HG03521 (cell line): Measurements from ENCODE around the gene RAP1GAP2.
"Not testable (repeated sequence)": the region's sequence is repeated elsewhere in the genome, so short reads cannot be mapped to it uniquely, and the experiment has no call there.

Experiments used
- ATAC-seq: cut with Tn5 transposase; IDR thresholded peaks from one replicate; pipeline ENCODE4 v1.9.1; 2021; ENCODE audit warnings: mild to moderate bottlenecking, moderate library complexity; ENCODE audit not compliant: unreplicated experiment

The RAP1GAP2 gene

DNA sequence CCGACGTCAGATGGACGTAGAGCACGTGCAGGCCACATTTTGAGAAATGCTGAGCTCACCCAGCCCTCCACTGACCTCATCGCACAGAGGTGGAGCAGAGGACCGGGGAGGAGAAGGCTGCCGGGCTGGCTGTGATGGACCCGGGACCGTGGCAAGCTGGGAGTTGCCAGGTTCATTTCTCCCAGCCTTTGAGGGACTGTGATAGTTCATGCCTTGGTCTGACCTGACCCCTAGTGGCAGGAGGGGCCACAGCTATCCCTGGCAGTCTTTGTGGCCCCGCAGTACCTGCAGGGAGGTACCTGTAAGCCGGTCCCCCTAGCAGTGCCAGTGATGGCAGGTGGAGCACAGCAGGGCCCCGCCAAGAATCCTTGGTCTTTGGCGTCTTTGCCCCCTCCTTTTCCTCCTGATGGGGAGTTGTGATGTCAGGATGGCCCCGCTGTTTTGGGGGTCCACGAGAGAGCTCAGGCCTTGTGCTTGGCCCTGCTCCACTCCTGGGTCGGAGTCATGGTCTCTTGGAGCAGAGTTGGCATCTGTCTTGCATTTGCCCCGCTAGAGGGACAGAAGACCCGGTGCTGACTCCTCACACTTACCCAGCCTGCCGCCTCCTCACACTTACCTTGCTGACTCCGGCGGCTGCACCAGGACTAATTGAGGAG, 216.8 kb downstream of the RAP1GAP2 start:
- no peak for ATAC-seq

DNA sequence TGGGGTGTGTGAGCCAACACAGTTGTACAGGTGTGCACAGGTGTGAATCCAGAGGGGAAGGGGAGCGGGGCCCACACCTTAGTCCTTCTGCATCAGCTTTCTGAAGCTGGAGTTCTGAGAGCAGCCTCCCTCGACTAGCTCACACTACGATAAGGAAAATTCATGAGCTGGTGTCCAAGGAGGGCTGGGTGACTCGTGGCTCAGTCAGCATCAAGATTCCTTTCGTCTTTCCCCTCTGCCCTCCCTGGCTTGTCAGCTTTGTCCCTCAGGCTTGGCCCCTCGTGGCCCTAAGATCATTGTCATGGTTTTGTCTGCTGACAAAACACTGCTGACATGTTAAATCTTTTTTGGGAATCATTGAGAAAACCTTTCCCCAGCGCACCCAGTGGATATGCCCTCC, 219.7 kb downstream of the RAP1GAP2 start:
- no peak for ATAC-seq

DNA sequence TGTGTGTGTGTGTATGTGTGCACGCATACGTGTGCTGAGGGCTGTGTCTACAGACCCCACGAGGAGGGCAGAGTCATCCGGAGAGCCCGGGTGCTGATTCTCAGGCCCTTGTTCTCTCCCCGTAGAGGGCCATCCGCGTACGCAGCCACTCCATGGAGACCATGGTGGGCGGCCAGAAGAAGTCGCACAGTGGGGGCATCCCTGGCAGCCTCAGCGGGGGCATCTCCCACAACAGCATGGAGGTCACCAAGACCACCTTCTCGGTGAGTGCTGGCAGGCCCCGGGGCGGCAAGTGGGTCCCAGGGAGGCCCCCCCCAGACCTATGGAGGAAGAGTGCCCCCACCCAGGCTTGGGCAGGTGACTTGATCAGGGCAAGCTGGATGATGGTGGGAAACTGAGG, 221.7 kb downstream of the RAP1GAP2 start:
- no peak for ATAC-seq

DNA sequence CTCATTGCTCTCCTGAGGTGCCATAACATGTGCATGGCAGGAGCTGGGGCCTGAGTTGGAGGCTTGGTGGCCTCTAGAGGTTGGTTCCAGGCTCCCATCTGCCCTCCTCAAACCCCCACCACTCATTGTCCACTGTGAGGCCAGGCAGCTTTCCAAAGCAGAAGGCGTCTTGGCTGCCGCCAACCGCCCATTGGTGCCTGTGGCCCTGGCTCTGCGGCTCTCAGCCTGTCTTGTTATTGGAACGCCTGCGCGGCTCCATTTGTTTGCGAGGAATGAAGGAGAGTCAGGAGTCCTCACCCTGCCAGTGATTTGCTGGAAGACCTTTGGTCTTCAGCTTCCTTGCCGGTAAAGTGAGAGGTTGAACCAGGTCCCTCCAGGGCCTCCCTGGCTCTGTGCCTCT, 223.5 kb downstream of the RAP1GAP2 start:
- no peak for ATAC-seq

DNA sequence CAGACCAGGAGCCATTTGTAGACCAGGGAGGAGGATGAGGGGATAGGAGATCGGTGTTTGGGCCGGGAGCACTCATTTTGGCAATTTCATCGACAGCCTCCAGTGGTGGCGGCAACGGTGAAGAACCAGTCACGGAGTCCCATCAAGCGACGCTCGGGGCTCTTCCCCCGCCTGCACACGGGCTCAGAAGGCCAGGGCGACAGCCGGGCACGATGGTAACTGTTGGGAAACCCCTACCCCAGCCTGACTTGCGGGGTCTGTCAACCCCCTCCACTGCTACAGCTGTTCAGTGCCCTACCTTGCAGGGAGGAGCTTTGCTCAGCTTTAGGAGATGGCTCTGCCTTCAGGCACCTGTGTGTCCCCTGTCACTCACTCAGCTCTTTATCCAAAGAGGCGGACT, 224.1 kb downstream of the RAP1GAP2 start:
- ATAC-seq, result no peak

DNA sequence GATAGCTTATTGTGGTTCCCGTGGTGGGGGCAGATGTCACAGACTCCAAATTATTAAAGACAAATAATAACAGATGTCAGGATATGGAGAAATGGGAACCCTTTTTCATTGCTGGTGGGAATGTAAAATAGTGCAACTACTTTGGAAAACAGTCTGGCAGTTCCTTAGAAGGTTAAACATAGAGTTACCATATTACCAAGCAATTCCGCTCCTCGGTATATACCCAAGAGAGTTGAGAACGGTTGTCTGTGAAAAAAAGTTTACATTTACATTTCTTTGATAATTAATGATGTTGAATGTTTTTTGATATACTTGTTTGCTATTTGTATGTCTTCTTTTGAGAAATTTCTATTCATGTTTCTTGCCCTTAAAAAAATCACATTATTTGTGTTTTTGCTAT, 226.0 kb downstream of the RAP1GAP2 start:
- no peak for ATAC-seq

DNA sequence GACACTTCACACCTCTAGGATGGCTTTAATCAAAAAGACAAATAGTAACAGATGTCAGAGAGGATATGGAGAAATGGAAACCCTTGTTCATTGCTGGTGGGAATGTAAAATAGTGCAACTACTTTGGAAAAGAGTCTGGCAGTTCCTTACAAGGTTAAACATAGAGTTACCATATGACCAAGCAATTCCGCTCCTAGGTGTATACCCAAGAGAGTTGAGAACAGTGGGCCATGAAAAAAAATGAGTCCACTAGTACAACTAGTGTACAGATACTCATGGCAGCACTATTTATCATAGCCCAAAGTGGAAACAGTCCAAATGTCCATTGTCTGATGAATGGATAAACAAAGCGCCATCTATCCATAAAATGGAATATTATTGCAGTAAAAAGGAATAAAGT, 228.1 kb downstream of the RAP1GAP2 start:
- ATAC-seq, result no peak

DNA sequence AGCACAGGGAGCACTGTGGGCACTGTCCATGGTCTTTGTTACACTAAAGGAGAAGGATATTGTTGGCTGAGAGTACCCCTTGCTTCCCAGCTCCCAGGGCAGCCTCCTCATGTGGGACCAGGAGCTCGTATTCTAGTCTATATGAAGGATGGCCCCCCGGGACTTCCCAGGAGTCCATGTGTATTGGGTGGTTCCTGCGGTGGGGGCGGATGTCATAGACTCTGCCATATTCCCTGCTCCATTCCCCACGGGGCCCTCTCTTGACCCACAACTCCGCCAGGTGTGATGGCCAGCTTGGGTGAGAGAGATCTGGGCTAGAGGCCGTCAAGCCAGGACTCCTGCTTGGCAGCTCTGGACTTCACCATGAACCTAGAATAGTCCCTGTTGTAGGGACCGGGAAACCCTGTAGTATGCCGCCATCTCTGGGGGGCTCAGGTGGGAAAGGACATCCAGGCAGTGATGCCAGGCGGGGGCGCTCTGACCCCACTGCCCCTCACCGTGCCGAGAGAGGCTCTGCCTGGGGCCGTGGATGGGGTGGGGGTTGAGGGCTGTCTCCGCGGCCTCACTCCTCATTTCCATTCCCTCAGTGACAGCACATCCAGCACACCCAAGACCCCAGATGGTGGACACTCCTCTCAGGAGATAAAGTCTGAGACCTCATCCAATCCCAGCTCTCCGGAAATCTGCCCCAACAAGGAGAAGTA, 229.3 kb downstream of the RAP1GAP2 start:
- ATAC-seq, result no peak

DNA sequence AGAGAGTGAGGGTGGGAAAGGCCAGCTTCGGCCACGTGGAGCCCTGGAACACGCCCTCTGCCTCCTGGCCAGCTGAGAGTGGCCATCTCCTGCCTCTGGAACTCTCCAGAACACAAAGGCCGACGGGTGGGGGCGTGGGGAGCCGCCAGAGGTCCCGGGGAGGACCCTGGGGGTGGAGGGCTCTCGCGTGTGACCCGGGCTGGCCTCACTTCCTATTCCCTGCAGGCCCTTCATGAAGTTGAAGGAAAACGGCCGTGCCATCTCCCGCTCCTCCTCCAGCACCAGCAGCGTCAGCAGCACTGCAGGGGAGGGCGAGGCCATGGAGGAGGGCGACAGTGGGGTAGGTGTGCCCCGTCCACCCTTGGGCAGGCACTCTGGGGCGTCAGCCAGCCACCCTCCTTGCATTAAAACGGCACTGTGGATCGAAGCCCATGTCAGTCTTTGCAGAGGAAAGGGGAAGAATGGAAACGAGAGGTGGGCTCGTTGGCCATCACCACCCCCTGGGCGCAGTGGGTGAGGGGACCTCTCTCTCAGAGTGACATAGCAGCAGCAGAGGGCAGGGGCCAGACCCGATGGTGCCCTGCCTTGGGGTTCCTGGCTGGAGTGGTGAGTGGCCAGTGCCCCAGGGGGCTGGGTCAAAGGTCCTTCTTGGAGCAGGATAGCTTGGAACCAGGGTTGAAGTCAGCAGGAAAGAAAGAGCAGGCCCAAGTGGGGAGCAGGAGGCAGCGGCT, 230.1 kb downstream of the RAP1GAP2 start:
- no peak for ATAC-seq

DNA sequence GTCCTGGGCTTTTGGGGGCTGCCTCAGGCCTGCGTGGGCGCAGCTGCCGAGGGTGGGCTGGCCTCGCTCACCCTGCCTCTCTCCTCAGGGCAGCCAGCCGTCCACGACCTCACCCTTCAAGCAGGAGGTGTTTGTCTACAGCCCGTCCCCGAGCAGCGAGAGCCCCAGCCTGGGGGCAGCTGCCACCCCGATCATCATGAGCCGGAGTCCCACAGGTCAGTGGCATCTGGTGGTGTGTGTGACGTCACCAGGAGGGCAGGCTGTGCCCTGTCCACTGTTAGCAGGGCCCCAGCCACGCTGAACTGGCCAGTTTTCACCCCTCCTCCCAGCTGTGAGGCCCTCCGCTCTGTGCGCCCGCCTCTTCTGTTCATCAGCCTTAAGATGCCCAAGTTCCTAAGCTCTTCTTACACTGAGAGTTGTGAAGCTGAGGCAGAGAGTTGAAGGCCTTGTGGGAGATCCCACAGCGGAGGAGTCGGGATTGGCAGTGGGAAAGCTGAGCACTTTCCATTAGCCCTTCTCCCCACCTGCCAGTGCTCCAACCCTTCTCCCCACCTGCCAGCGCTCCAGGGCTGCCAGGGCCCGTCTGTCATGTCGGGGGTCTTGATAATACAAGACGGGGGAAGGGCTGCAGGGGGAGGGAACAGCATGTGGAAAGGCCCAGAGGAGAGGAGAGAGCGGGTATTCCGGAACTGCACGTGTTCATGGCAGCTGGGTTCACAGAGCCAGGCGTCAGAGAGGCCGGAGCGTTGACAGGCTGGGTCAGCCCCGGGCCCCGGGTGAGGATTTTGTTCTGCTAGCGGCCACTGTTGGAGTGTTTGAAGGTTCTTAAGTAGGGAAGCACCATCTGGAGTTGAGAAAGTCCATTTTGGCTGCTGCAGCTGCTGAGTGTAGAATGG, 230.9 kb downstream of the RAP1GAP2 start:
- no peak for ATAC-seq

DNA sequence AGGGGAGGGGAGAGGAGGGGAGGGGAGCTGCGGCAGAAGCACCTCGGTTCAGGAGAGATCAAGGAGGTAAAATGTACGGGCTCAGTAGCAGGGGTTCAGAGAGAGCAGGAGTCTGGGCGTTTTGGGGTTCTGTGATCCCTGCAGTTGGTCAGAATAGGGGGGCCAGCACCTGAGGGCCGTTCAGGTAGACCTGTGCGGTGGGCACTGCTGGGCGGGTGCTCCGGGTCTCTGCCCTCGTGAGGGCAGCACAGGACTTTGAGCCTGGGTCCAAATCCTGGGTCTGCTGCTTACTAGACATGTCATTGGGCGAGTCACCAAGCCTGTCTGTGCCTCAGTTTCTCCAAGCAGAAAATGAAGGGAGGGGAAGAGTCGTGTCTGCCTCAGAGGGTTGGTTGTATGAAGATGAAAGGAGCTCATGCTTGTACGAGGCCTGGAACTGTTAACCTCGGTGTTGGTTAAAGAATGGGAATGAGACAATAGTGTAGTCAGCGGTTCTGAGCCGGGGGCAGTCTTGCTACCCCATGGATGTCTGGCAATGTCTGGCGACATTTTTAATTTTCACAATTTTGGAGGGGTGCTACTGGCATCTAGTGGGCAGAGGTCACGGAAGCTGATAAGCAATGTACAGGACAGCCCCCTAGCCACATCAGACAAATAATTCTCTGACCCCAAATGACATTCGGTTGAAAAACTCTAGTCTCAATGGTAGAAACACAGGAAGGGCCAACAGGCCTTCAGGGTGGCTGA, 231.7 kb downstream of the RAP1GAP2 start:
- no peak for ATAC-seq

DNA sequence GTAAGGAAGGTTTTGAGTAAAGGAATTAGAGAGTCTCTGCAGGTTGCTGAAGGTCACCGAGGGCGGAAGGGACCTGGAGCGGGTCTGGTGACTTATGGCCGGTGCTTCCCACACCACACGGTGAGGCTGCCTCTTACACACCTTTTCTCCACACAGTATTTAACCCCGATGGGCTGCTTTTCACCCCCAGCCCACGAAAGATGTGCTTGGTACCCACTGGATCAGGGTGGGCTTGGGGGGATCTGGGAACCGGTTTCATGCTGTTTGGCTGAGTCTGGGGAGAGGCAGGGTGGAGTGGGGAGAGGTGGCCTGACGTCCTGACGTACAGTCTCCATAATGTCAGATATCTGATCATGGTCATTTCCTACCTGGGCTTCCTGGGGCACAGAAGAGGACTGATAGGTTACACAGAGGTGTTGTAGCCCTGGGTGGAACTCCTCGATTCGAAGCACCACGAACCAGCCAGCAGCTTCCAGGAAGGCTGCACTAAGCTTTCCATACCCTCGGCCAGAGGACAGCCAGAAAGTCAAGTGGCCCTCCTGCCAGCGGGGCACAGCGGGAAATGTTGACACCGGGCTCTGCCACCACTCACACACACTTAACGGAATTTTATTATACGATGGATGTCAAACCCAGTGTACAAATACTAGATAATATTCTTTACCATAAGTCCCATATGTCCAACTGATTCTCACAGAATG, 233.1 kb downstream of the RAP1GAP2 start:
- ATAC-seq, result no peak

DNA sequence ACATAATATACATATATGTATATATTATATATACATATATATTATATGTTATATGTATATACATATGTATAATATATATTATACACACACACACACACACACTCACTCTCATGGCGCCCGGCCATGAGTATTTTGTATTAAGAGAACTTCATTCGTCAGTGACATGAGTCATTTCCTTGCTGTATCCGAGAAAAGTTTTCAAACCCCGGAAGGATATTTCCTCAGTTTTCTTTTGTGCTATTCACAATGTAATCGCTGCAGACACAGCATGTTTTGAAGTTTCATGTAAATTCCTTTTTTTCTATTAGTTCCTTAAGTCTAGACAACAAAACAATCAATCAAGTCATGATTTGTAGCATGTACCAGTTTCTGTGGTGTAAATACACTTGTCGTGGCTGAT, 233.9 kb downstream of the RAP1GAP2 start:
- ATAC-seq, result no peak

DNA sequence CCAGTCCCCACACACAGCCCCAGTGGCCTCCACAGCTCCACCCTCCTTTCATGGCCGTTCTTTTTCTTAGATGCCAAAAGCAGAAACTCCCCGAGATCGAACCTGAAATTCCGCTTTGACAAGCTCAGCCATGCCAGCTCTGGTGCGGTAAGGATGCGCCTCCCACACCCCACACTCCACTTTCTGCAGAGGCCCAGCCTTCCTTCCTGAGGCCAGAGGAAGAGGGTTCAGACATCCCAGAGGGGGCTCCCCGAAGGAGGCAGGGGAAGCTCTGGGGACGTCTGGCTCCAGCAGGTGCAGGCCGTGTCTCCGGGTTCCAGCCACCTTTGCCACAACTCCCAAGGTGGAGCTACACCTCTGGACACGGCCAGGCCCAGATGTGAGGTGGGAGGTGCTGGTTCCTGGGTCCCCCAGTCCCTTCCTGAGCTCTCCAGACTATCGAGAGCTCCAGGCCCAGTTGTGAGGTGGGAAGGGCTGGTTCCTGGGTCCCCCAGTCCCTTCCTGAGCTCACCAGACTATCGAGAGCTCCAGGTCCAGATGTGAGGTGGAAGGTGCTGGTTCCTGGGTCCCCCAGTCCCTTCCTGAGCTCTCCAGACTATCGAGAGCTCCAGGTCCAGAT, 234.7 kb downstream of the RAP1GAP2 start:
- not testable (repeated sequence) for ATAC-seq

DNA sequence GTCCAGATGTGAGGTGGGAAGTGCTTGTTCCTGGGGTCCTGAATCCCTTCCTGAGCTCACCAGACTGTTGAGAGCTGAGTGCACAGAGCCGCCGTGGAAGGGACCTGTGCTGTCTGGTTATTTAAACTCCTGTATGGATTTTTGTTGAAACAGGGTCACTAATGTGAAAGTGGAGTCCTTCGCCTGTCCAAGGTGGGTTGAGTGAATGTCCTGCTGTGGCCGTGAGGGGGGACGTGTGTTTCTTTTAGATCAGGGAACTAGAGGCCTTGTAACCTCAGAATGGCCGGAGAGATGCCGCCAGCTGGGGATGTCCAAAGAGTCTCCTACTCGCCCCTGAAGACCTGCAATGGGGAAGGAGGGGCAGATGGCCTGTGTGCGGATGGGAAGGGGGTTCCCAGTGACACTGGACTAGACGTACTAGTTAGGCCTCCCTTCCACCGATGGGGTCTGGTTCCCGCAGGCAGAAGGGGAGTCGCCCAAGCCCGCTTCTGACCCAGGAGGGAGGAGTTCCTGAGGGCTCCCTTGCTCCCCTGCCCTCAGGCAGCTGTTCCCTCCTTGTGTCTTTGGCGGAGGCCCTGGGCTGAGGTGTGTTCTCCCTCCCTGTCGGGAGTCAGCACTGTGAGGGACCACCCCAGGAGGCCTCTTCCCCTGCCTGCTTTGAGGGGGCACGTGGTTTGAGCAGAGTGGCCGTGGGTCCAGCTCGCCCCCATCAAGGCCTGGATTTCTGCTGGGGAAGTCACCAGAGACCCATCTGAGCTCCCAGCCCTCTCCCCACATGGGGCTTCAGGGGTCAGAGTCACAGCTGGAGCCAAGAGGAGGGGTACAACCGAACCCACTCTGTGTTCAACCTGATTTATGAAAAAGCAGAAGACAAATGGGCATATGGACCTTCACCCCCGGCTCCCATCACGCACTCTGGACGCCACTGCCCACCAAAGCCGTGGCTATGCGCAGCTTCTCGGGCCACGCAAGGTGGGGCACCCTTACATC, 236.3 kb downstream of the RAP1GAP2 start:
- no peak for ATAC-seq

DNA sequence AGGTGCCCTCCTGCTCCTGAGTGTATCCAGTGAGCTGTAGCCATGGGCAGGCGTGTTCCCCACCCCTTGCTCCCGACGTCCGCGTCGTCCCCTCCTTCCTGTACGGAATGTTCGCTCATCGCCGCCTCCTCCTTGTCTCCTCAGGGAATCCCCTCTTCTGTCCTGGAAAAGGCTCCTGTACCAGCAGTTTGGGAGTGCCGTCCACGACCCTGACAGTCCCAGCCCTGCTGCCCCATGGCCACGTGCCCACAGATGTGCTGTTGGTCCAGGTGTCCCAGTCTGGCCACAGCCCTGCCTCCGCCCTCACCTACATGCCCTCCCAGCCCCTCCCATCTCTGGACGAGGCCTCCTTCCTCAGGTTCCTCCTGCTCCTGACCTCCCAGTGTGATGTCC, 237.0 kb downstream of the RAP1GAP2 start:
- ATAC-seq, result no peak

DNA sequence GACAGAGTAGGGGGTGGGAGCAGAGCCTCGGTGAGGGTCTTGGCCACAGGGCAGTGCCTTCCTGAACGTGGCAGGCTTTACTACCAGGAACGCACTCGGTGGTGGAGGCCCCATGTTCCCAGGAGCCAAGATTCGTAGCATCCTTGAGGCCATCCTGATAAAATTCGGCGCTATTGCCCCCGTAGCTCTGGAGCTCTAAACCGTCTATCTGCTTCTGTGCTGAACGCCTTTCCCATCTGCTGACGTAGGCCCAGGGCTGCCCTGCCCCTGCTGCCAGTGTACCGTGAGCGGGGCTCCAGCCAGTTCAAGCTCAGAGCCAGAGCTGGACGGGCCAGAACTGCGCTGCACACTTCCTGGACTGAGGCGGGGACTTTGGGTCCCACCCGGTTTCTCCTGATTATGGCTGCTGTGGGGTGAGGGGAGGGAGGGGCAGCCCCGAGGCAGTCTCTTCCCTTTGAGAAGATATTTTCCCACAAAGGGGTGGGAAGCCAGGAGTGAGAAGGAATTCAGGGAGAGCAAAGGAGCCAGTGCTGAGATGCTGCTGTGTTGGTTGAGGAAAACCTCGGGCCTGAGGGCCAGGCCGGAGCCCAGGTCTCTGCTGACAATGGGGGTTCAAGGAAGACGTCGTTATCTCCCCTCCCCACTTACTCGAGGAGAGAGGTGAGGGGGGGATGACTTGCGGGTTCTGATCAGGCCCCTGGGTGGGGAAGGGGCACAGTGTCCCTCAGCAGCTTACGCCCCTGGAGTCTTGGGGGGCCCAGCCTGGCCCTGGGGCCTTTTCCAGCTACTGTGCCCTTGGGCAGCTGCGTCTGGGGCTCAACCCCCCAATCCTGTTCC, 237.7 kb downstream of the RAP1GAP2 start:
- ATAC-seq, result no peak
